Testis (tissue), 3 donors: ENCODE data around the gene CPN1. TPM values are rescaled to one million over a fixed set of nuclear protein-coding genes. Genes with fewer than 3 reads are reported as not detected.

ENCODE experiments used
- DNase-seq: peaks from one replicate; pipeline ENCODE4 v3.0.0-alpha.2; 2019
- H3K27ac ChIP-seq, 2 donors: fragments of 200-600 bp; sonication (generic); one replicate each; pipeline ENCODE4 v1.5.1; 2019
- H3K27me3 ChIP-seq: fragments of 200-600 bp; sonication (generic); one replicate; pipeline ENCODE4 v1.5.1; 2019
- H3K36me3 ChIP-seq: fragments of 200-600 bp; sonication (generic); one replicate; pipeline ENCODE4 v1.5.1; 2017; ENCODE audit warnings: low read depth; ENCODE audit errors: missing control alignments
- H3K4me1 ChIP-seq: fragments of 200-600 bp; sonication (generic); one replicate; pipeline ENCODE4 v1.5.1; 2019
- H3K4me3 ChIP-seq, 2 donors: fragments of 200-600 bp; sonication (generic); one replicate each; pipeline ENCODE4 v1.5.1; 2017 to 2019
- H3K9me3 ChIP-seq: fragments of 200-600 bp; sonication (generic); one replicate; pipeline ENCODE4 v1.5.1; 2017
- CTCF ChIP-seq, 3 experiments: fragments of 450-650 bp in 2 of 3; fragments of 200-600 bp in 1 of 3; sonication (generic) in 1 of 3; IDR thresholded peaks; one replicate each; pipeline ENCODE4 v1.5.1; 2016 to 2019; ENCODE audit warnings: antibody characterized with exemption in 3 of 3, mild to moderate bottlenecking in 2 of 3, moderate library complexity in 1 of 3
- POLR2A ChIP-seq: fragments of 450-650 bp; IDR thresholded peaks from one replicate; pipeline ENCODE4 v1.6.1; 2017; ENCODE audit warnings: antibody characterized with exemption, mild to moderate bottlenecking, moderate library complexity
- whole genome bisulfite sequencing, 2 donors: methylation state at CpG; one replicate each; pipeline ENCODE4 v1.1.5; 2018; 5-methylcytosine and 5-hydroxymethylcytosine counted together
- intact Hi-C: fragments of 100-400 bp; cut with DNase I; formaldehyde crosslinking; loops from one replicate; pipeline ENCODE4 v1.15.1; 2023; ENCODE audit warnings: low total_unique reads
- polyA plus RNA-seq: library from polyadenylated mRNA; stranded (reverse); fragments of 350-450 nt; fragmentation: Illumina TruSeq; extraction: RNeasy Lipid Tissue Mini Kit (QIAGEN cat#74804); gene quantifications from one replicate; pipeline ENCODE4 v1.2.3, GENCODE V29; 2014; ENCODE audit warnings: low read depth, low replicate concordance; ENCODE audit not compliant: insufficient read depth
- total RNA-seq, 2 donors: library from RNA; depleted of rRNA; stranded (reverse); fragments of >200 nt; gene quantifications; one replicate each; pipeline ENCODE4 v1.2.3, GENCODE V29; 2016

Gene CPN1
- total and polyA plus RNA-seq, 3 donors from 2014 or later: 0.87 to 2.7 (median 2.4) TPM

DNA sequence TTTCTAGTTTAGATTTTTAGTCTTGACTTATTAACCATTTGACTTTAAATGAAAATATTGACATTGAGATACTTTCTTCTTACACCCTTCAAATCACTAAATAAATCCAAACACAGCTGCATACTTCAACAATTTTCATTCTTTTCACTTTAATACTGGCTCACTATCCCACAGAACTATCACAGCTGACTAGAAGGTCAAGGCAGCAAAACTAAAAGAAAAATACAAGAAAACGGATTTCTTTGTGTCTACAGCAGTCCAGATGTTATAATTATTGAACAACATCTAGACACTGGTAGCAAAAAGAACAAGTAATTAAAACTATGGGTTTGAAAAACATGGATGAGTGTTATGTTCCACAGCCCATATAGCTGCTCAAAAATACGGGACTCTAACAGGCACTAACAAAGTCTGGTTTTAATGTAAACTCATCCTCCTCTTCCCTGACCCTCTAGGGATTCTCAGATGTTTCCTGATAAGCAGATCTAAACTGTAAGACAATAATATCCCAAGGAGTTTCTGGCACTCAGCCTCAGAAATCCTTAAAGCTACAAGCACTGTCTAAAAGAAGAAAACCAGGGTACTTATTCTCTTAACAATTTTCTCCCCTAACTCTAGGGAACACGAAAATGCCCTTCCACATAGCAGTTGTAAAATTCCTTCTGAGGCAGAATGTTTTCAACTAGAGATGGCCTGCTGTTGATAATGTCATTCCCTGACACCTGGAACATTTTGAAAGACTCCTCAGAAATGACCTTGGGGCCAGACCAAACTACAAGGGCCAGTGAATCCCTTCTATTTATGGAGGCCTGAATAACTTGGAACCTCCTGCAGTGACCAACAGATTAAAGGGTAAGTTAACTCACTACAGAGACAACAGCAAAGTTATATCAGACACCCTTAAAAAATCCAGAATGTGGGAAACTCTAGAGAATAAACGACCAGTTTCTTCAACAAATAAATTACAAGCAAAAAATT lies 84.7 kb downstream of the CPN1 start:
- no peaks in the 10 kb centered on the region for H3K27me3 ChIP-seq
- no peaks in the 10 kb centered on the region for H3K36me3 ChIP-seq
- H3K4me1 ChIP-seq: peaks cover 43% of the 10 kb centered on the region
- 28 to 38% methylated on average over 4 of the region's 4 CpGs for WGBS, 2 donors
- no peak overlapping the region for H3K4me3 ChIP-seq
- intact Hi-C loops: no loop called here
- no peak for DNase-seq
- TF ChIP-seq CTCF (IDR thresholded peaks at IDR 0.05): no peak
- no peak for TF ChIP-seq POLR2A
- H3K27ac ChIP-seq: peak overlapping the region; percentile 34 to 81
- no peaks in the 10 kb centered on the region for H3K9me3 ChIP-seq

DNA sequence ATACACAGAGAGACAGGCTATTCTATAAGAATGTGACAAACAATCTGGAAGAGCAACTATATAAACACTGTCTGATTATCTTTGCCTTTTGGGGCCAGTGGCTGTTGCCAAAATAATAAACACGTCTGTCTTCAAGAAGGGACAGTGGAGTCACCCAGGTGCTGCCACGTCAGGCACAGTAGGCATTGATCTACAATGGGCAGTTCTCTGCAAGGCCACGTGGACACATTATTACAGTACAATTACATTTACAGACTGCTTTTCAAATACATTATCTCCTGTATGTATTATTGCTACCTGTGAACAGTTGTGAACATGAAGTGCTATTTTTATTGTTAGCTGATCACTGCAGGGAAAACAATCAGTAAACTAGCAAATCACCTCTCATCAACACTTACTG lies 86.0 kb downstream of the CPN1 start:
- H3K4me3 ChIP-seq: no peak overlapping the region
- intact Hi-C loops: no loop called here
- H3K4me1 ChIP-seq: peaks cover 37% of the 10 kb centered on the region
- H3K27ac ChIP-seq: no peak overlapping the region
- no peak for TF ChIP-seq POLR2A
- no peak for TF ChIP-seq CTCF (IDR thresholded peaks at IDR 0.05)
- no peaks in the 10 kb centered on the region for H3K36me3 ChIP-seq
- no peaks in the 10 kb centered on the region for H3K9me3 ChIP-seq
- DNase-seq: no peak
- WGBS, 2 donors: 69 to 77% methylated on average over 3 of the region's 3 CpGs
- H3K27me3 ChIP-seq: no peaks in the 10 kb centered on the region

- no peaks in the 10 kb centered on the region for H3K27me3 ChIP-seq
- no peak overlapping the region for H3K27ac ChIP-seq
- no peak for DNase-seq
- 76 to 82% methylated on average over 3 of the region's 3 CpGs for WGBS, 2 donors
- no peaks in the 10 kb centered on the region for H3K9me3 ChIP-seq
- peaks cover 37% of the 10 kb centered on the region for H3K4me1 ChIP-seq
- no peaks in the 10 kb centered on the region for H3K36me3 ChIP-seq
- intact Hi-C loops: no loop called here
- H3K4me3 ChIP-seq: no peak overlapping the region
- TF ChIP-seq POLR2A (no peak), CTCF (IDR thresholded peaks at IDR 0.05) (no peak)
Observed at GRCh38 chr10:99995269-99995668, 86.4 kb downstream of the CPN1 start.

- intact Hi-C loops: no loop called here
- no peaks in the 10 kb centered on the region for H3K36me3 ChIP-seq
- no peak overlapping the region for H3K27ac ChIP-seq
- no peaks in the 10 kb centered on the region for H3K9me3 ChIP-seq
- H3K4me3 ChIP-seq: no peak overlapping the region
- DNase-seq: no peak
- 79 to 86% methylated on average over 5 of the region's 5 CpGs for WGBS, 2 donors
- H3K27me3 ChIP-seq: no peaks in the 10 kb centered on the region
- peaks cover 37% of the 10 kb centered on the region for H3K4me1 ChIP-seq
- TF ChIP-seq CTCF (IDR thresholded peaks at IDR 0.05) (no peak), POLR2A (no peak)
Observed at GRCh38 chr10:99994801-99995200, 86.9 kb downstream of the CPN1 start.
